Esophagus mucosa (tissue), 1 donor: ENCODE data around the gene PRKCE. TPM values are rescaled to one million over a fixed set of nuclear protein-coding genes. Genes with fewer than 3 reads are reported as not detected.
"Not testable (repeated sequence)": the region's sequence is repeated elsewhere in the genome, so short reads cannot be mapped to it uniquely, and the experiment has no call there.

Experiments
- ATAC-seq: fragments of 200-7000 bp; cut with Tn5 transposase; one replicate; pipeline ENCODE4 v1.9.1; 2020
- total RNA-seq: library from RNA; stranded (reverse); gene quantifications from one replicate; pipeline ENCODE4 v1.2.4, GENCODE V29; 2023
- donor health status: DM: yes; HTN: yes; CAD: no.

PRKCE gene
- total RNA-seq, 1 donor from 2014 or later: 13.1 TPM

DNA sequence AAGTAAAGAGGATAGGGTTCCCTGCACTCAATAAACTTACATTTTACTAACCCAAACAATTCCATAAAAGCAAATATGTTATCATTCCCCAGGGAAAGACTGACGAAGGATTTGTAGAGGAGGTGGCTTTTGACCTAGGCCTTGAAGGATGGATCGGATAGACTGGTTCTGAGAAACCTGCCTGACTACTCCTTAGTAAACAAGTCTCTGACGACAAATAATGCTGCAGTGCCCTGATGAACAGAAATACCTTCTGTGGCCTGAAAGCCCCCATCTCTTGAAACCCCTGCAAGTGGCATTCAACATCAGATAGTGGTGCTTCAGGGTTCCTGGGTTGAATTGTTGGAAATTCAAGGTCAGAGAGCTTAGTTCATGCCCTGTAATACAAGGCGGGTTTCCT is 19.2 kb downstream of the PRKCE start:
- ATAC-seq: no peak

DNA sequence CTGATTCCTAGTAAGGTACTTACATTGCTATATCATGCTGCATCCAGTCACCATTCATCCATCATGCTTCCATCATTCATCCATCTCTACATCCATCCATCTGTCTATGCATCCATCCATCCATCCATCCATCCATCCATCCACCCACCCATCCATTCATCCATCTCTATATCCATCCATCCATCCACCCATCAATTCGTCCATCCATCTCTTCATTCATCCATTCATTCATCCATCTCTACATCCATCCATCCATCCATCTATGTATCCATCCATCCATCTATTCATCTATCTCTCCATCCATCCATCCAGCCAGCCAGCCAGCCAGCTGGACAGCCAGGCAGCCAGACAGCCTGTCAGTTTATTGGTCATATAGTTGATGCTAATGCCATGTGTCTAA is 20.7 kb downstream of the PRKCE start:
- ATAC-seq: no peak

DNA sequence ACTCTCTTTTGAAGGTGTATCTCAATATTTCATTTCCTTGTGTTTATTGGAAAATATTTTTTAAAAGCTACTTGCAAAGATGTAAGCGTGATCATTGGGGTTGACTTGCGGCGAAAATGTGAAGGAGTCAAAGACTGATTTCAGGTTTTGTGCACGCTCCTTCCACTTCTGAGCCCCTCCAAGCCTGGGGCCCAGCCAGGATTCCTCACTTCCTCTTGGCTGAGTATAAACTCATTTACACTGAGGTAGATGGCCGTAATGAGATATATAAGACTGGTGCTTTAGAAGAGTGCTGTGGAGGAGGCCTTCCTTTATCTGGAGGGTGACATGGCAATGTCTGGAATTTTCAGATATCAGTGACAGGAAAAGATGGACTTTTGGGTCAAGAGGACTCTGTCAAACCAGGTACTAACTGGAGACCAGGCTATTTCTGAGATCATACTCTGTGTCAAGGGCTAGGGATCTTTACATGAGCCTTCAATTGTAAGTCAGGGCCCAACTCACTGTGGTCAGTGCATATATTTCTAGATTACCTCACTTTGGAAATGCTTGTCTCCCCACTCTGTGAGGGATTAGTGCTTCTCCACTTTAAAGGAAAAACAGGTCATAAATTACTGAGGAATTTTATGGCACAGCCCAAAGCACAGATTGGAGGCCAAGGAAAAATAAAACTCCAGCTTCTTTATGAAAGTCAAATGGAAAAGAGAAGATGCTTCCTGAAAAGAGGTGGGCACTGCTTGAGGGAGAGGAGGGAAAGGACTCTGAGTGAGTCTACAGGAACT is 22.8 kb downstream of the PRKCE start:
- no peak for ATAC-seq

DNA sequence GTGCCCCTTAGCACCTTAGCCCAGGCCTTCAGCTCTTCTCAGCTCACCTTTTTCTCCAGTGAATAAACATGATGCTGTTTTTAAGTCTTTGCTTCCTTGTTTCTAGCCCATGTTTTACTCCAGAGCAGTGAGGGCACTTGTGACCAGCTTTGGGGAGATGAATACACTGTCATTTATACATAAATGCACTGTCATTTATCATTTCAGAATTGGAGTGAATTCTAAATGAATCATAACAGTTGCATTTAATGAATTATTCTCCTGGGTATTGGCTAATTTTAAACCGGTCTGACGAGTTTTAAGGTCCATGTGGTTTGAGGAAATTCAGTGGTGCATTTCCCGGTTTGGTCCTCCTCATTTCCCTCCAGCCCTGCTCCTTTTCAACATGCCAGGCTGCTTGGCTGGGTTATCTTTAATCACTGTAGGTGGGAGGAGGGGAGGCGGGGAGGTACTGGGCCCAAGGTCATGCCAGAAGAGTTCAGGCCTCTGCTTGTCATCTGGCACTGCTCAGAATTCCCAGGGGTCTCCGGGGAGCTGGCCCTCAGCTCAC is 23.9 kb downstream of the PRKCE start:
- peak; percentile 90 for ATAC-seq

DNA sequence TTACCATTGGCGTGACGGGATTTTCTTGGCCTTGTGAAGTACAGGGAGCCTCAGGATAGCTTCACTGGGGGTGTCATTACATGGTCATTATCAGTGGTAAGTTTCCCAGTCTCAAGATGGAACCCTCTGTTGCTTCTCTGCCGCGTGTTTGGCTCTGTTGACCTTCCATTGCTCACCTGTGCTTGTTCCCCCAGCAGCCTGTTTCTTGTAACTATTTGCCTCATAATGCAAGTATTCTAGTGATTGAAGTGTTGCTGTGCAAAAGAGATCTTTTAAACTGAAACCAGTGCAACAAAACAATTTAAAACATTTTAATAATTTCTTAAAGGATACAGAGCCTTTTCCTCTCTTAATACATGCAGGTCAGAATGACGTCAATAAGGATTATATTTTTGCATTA is 24.6 kb downstream of the PRKCE start:
- ATAC-seq: no peak

DNA sequence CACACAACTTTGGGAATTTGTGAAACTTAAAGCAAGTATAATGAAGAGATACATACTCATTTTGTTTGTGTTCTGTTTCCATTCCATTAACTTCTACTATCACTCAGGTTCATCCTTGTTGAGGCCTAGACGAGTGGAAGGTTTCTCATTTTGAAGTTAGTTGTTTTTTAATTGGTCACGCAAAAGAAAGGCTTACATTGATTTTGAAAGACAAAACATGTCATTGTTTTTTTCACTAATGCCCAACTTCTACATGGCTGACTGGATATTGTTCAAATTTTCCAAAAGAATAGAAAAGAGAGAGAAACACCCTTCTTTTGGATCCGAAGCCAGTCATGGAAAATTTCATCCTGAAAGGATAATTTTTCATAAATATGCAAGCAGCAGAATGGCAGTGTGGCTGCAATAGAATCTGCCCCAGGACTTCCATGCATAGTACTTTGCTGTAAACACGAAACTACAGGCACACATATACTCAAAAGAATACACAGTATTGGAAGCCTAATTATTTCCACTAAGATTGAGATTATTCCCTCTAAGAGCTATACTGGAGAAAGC is 27.4 kb downstream of the PRKCE start:
- ATAC-seq: no peak

DNA sequence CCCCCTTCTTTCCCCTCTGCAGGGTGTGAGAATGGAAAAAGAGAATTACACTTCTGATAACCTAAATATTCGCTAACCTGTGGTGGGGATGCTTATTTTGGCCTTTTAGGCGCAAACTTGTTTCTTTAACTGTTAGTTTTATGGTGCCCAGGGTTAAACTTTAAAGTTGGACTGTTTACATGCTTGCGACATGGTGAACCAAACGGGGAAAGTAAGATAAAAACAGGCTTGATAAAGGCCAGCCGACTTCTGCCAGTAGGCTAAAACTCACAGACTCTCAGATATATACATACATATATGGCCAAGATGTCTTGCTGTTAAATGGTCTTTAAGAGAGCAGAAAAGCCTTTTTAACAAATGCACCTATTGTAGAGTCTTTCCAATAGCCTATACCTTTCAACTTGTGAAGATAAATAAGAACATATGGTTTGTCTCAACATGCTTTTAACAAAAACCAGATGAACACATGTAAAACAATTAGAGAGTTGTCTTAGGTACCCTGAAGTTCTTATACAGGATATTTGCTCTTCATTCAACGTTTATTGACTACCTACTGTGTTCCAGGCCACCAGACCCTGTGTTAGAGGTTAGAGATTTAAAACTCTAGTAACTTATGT is 29.0 kb downstream of the PRKCE start:
- no peak for ATAC-seq

DNA sequence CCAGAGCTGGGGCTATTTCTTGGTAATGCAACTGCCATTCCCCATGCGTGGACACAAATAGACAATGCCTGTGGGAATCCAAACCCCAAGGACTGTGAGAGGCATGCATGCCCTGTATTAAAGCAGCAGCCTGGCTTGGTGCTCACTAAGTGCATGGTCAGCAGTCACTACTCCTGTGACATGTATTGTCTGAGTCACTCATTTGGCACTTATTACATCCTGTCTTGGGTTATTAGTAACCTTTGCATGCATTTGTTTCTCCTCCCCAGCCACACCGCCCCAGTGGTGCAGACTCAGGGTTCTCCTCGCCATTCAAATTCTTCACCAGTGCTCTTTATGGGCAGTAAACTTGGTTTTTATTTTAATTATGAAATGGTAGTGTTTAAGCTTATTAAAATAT is 30.2 kb downstream of the PRKCE start:
- peak; percentile 95 for ATAC-seq

DNA sequence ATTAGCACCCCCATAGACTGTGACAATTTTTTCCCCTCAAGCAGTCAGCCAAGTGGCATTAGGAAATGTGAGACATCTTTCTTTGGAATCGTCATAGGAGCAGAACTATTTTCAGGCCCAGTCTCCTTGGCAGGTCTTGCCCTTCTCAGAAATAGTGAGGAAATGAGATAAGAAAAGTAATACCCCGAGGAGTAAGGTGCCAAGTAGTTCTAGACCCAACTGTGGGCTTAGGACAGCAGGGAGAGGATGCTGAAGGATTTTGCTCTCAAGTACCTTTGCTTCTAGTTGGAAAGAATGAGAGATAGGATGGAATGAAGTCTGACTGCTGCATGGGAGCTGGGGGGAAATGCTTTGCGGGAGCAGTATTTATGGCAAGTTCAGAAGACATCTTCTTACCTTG is 31.8 kb downstream of the PRKCE start:
- no peak for ATAC-seq

DNA sequence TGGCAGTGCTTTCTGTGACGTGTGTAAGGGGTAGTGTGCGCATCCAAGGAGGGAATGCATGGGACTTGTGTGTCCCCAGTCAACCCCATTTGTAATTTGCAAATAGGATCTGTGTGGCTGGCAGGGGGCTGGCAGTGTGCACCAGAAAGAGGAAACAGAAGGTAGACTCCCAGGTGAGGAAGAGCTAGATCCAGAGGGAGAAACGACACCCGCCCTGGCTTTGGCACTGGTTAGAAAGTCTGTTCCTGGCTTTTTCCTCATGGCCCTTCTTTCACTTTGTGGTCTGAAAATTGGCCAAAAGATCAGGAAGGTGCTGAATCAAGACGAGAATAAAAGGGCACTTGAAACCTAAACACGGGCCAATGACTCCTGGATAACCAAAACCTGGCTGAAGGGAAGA is 33.3 kb downstream of the PRKCE start:
- ATAC-seq: no peak

DNA sequence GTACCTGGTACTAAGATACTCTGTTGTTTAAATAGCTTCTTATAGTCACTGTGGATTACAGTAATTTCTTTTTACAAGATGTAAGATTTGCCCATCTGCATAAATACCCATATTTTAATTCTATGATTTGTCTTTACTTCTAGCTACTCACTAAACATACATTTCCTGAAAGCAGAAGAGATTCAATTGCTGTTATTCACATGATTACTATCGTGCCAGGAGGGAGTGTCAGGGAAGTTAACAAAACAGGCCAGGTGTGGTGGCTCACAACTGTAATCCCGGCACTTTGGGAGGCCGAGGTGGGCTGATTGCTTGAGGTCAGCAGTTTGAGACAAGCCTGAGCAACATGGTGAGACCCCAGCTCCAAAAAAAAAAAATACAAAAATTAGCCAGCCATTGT is 33.8 kb downstream of the PRKCE start:
- ATAC-seq: peak; percentile 39

DNA sequence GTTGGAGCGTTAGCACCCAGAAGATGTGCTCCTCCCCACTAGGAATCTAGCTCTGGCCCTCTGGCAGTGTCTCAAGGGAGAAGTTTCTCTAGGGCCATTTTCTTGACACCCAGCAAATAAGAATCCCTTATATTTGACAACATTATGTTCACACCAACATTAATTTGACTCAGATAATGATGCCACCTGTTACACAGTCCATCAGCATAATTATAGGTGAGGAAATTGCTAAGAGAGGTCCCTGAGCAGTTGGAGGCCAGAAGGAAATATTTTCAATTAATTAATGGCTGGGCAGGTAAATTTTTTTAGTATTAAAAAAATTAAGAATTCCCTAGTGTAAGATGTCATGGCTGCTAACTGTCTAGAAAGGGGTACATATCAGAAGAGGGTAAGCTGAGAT is 36.5 kb downstream of the PRKCE start:
- no peak for ATAC-seq

DNA sequence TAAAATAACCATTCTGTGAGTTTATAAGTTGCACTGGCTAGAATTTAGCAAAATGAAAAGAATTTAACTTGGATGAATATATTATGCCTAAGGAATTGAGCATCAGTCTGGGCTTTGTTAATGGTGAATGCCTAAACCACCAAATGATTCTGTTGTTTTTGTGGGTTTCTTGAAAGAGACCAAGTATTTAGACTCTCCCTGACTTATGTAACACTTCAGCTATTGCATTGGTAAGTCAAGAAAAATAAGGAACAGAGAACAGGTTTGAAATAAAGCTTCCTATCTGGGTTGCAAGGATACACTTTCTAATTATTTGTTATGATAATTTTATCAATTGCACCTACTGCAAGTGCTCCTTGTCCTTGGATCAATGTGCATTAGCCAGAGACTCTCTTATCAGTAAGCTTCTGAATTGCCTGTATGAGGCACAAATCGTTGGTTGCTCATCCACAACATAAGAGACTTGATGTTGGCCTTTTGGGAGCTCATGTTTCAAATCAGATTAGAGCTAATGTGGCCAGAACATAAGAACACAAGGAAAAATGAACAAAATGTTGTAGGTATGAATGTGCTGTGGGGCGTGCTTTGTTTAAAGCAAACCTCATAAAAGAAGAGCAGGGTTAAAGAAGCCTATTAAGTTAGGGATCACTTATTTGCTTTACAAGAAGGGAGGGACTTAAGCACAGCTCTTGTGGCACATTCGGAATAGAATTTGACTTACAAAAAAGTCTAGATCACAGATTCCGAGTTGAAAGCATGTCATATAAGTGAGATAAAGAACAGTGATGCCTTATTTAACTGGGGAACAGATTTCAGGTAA is 37.2 kb downstream of the PRKCE start:
- ATAC-seq: no peak

DNA sequence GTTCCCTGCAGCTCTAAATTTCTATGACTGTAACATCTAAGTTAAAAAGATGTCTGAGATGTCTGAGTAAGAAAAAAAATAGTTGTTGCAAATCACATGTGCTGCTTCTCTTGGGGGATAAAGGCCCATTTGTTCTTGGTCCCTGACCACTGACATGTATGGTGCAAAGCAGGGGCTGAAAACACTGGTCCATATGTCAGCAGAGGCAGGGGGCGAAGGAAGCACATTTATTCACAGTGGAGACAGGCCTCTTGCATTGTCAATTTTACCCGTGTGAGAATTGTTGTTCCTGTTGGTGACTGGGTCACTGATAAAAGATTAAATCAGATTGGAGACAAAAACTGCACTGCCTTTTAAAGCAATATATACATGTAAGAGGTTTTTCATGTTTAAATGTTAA is 38.8 kb downstream of the PRKCE start:
- ATAC-seq: no peak

DNA sequence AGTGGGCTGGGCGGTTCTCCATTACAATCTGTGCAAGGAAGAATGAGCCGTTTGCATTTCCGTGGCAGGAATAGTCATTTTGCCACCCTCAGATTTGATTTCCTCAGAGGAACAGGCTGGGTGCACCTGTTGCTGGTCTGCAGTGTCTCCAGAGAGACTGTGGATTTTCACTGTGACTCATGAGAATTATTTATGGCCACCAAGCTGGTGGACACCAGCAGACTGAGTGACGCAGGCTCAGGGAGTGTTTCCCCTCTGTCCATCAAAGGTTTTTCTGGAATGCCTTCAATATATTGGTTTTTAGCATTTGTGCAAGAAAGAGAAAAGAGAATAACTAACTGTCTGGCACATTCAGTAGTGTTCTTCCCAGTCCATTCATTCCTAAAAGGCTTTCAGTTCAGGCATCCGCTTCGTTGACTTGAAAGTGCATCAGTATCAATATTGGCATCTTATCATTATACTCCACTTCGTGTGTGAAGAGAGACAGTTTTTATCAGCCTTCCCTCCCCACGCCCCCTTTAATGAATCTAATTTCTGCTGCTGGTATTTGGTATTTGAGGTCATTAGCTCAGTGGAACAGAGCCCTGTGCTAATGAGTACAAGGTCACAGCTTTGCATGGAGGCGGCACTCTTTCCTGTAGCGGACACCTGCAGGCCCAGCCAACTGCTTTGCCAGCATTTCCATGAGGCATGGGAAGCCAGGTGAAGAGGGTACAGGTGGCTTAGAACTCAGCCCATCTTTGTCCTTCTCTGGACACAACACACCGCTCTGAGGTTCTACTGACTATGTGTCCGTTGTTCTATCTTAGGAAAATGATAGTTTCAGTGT is 39.9 kb downstream of the PRKCE start:
- no peak for ATAC-seq

DNA sequence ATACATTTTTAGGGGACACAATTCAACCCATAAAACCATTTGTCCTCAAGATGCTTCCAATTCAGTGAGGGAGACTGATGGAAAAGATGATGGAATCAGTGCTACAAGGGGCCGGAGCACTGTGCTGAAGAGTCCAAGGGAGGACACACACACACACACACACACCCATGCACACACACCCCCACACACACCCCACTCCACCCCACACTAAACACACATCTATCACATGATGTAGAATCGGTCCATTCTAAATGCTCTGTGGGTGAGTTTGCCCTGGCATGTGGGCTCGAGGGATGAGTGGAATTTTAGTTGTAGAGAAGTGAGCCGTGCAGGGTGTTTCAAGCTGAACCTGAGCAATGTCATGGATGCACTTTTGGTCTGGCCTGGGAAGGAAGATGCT is 41.1 kb downstream of the PRKCE start:
- no peak for ATAC-seq

DNA sequence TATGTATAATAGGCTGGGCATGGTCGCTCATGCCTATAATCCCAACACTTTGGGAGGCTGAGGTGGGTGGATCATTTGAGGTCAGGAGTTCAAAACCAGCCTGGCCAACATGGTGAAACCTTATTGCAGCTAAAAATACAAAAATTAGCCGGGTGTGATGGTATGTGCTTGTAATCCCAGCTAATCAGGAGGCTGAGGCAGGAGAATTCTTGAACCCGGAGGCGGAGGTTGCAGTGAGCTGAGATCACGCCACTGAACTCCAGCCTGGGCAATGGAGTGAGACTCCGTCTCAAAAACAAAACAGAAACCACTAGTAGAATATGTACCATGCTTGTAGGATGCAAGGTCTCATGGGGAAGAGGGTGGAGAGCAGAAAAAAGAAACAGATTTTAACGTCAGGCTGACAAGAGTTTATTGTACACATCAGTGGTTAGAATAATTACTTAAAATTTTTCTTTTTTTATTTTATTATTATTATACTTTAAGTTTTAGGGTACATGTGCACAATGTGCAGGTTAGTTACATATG is 44.1 kb downstream of the PRKCE start:
- ATAC-seq: not testable (repeated sequence)

DNA sequence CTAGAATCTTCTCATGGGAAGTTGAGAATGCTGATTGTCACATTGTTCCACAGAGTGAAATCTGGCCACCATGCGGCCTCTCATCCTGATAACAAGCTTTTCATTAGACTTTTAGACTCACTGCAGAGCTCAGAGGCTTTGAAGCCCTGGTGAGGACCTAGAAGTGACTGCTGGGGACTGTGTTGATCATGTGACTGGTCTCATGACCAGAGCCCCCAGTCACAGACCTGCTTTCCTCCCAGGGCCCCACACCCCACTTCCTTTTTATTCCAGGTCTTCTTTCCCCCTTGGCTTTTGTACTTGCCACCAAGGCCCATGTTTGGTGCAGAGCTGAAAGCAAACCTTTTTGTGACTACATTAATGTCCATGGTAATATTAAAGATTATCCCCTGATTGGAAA is 45.2 kb downstream of the PRKCE start:
- ATAC-seq: no peak

DNA sequence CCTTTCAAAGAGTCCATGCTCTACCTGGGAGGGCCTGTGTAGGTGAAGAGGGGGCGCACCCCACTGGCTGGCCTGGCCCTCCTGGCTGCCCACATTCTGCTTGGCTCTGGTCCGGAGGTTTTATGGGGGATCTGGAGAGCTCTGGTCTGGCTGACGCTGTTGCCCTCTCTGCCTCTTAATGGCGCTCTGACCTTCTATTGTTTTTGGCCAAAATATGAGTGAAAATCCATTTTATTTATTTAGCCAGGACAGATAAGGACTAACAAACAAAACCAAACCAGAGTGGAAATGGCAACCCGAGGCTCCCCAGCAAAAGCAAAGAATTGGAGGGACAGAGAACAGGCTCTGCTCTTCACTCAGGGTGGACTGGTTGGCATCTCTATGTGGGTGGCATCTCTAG is 45.7 kb downstream of the PRKCE start:
- no peak for ATAC-seq

DNA sequence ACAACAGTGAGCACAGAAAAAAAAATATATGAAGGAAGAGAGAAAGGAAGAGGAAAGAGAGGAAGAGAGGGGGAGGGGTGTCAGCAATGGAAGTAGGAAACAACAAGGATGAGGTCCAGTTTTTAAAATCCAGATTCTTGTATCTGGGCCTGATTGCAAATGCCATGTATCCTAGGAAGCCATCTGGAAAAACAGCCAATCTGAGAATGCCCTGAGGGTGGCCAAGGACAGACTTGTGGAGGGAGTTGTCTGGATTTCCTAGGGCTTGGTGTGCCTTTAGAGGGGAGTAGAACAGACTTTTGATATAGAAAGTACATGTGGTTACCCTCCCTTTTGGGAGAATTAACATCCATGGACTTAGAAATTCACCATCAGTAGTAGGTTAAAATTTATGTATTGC is 47.1 kb downstream of the PRKCE start:
- ATAC-seq: no peak

DNA sequence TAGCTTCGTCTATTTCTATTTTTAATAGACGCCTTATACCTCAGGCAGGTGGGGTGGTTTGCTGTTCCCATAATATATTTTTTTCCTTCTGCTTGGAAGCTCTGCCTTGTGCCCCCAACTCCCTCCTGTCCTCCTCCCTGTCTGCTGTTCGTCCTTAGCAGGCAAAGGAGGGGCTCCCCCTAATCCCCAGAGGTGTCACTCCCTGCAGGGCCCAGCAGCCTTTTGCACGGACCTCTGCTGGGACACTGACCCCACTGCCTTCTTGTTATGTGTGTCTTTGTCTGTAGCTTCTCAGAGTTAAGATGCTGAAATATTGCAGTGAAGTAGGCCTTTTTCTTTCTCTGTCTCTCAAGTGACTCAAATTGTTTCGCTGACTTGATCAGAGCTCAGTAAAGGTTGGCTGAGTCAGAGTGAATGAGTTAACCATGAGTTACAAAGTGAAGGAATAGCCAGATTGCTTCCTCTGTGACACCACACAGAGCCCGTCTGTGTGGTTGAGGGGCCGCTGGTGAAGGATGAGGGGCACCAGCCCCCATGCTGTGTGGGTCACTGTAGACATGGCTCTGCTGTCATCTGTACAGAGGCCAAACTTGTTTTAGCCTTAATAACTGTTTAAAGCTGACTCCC is 47.7 kb downstream of the PRKCE start:
- ATAC-seq: peak; percentile 71
